OCI-LY1 (cell line): ENCODE data around the gene LOXL3.

Experiments
- H2AFZ ChIP-seq: fragments of 200-600 bp; sonication (generic), shearing (Covaris generic); 2 replicates; pipeline ENCODE4 v1.6.0; 2014; ENCODE audit warnings: antibody characterized with exemption, mild to moderate bottlenecking, low read length
- H3F3A ChIP-seq: fragments of 200-600 bp; sonication (generic), shearing (Covaris generic); 2 replicates; pipeline ENCODE4 v1.6.0; 2014; ENCODE audit warnings: mild to moderate bottlenecking, antibody characterized with exemption, low read length, moderate library complexity; ENCODE audit not compliant: insufficient read depth
- H3K27ac ChIP-seq: fragments of 200-600 bp; sonication (generic); 2 replicates; pipeline ENCODE4 v1.5.1; 2014; ENCODE audit warnings: low read length, mixed run types, mild to moderate bottlenecking, low read depth; ENCODE audit not compliant: poor library complexity, severe bottlenecking
- H3K27me3 ChIP-seq: fragments of 200-600 bp; sonication (generic); 2 replicates; pipeline ENCODE4 v1.6.0; 2014; ENCODE audit warnings: antibody characterized with exemption, mild to moderate bottlenecking, low read length, moderate library complexity; ENCODE audit not compliant: insufficient read depth
- H3K36me3 ChIP-seq: fragments of 200-600 bp; sonication (generic); 2 replicates; pipeline ENCODE4 v1.6.1; 2014; ENCODE audit warnings: mild to moderate bottlenecking, antibody characterized with exemption, low read length, moderate library complexity, mixed read lengths; ENCODE audit not compliant: insufficient read depth
- H3K4me1 ChIP-seq: fragments of 200-600 bp; sonication (generic); 2 replicates; pipeline ENCODE4 v1.5.1; 2014; ENCODE audit warnings: mild to moderate bottlenecking, low read length, moderate library complexity; ENCODE audit not compliant: insufficient read depth, severe bottlenecking
- H3K4me2 ChIP-seq: fragments of 200-600 bp; sonication (generic), shearing (Covaris generic); 2 replicates; pipeline ENCODE4 v1.6.1; 2014; ENCODE audit warnings: low read length
- H3K4me3 ChIP-seq: fragments of 200-600 bp; sonication (generic); 2 replicates; pipeline ENCODE4 v1.5.1; 2014; ENCODE audit warnings: low read length, low read depth, mild to moderate bottlenecking, mixed read lengths; ENCODE audit not compliant: poor library complexity, severe bottlenecking
- H3K79me2 ChIP-seq: fragments of 200-600 bp; shearing (Covaris generic); 2 replicates; pipeline ENCODE4 v1.6.1; 2016; ENCODE audit warnings: mixed run types, low read length, mixed read lengths; ENCODE audit not compliant: insufficient read depth
- H3K9ac ChIP-seq: fragments of 200-600 bp; sonication (generic), shearing (Covaris generic); 2 replicates; pipeline ENCODE4 v1.6.1; 2014; ENCODE audit warnings: mild to moderate bottlenecking, low read length, mixed read lengths
- H3K9me2 ChIP-seq: fragments of 200-600 bp; sonication (generic), shearing (Covaris generic); 2 replicates; pipeline ENCODE4 v1.6.1; 2014; ENCODE audit warnings: low read depth, mild to moderate bottlenecking, low read length, mixed read lengths
- H3K9me3 ChIP-seq: fragments of 200-600 bp; shearing (Covaris generic); 2 replicates; pipeline ENCODE4 v1.6.1; 2014; ENCODE audit warnings: low read length, mixed read lengths
- H4K20me1 ChIP-seq: fragments of 200-600 bp; sonication (generic), shearing (Covaris generic); 2 replicates; pipeline ENCODE4 v1.6.0; 2016; ENCODE audit warnings: mild to moderate bottlenecking, low read length; ENCODE audit not compliant: insufficient read depth
- EZH2 ChIP-seq: fragments of 200-600 bp; sonication (generic), shearing (Covaris generic); IDR thresholded peaks from 2 replicates; pipeline ENCODE4 v1.8.0; 2017; ENCODE audit warnings: borderline replicate concordance, mixed run types, mild to moderate bottlenecking, antibody characterized with exemption, low read length, moderate library complexity, mixed read lengths
- TF ChIP-seq, protein P1 (sequence below): fragments of 200-600 bp; sonication (generic), shearing (Covaris generic); IDR thresholded peaks from 2 replicates; pipeline ENCODE4 v1.5.1; 2017; ENCODE audit warnings: mild to moderate bottlenecking, antibody characterized with exemption, low read length, moderate library complexity, mixed read lengths

LOXL3 gene

DNA sequence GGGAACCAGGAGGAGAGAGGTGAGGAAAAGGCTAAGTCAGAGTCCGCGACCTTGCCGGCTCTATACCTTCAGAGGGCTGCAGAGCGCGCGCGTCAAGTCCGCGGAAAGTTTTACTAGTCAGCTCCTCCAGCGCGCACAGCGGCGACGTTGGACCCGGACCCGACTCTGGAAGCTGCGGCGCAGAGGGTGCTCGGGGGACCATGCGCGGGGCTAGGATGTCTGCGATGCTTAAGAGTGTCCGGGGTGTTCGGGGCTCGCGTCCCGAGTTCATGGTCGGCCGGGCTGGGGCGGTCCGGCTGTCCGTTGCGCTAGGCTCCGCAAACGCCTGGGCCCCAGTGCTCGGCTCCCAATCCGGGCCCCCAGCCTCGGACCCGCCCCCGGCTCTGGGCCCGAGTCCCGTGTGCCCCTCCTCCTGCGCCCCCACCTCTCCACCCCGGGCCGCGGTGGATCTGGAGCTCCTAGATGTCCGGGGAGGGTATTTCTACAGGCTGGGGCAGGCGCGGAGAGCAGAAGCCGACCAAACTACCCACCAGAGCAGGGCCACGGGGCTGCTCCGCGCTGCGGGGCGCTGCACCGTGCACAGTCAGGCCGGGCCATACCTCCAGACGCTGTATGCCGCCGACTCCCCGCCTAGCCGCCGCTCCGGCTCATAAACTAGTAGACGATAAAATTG is 54.3 kb downstream of the LOXL3 start, which contains the start of gene LBX2:
TSS of gene LBX2 (minus strand) at position 337 of the 673 bp plus-strand sequence. CDS start at position 271, 66 bp downstream.
- H2AFZ ChIP-seq = no peak within 1 kb of the TSS
- peaks cover 25% of the 10 kb centered on the region; the same call in 1 of the 2 replicates for H3K27me3 ChIP-seq
- H3K27ac ChIP-seq = no peak within 1 kb of the TSS
- peaks cover 15% of the 10 kb centered on the region for H3K4me1 ChIP-seq
- no peaks in the 10 kb centered on the region; the same call in 1 of the 2 replicates for H3K36me3 ChIP-seq
- no peak for TF ChIP-seq EZH2
- TF ChIP-seq, protein P1, sequence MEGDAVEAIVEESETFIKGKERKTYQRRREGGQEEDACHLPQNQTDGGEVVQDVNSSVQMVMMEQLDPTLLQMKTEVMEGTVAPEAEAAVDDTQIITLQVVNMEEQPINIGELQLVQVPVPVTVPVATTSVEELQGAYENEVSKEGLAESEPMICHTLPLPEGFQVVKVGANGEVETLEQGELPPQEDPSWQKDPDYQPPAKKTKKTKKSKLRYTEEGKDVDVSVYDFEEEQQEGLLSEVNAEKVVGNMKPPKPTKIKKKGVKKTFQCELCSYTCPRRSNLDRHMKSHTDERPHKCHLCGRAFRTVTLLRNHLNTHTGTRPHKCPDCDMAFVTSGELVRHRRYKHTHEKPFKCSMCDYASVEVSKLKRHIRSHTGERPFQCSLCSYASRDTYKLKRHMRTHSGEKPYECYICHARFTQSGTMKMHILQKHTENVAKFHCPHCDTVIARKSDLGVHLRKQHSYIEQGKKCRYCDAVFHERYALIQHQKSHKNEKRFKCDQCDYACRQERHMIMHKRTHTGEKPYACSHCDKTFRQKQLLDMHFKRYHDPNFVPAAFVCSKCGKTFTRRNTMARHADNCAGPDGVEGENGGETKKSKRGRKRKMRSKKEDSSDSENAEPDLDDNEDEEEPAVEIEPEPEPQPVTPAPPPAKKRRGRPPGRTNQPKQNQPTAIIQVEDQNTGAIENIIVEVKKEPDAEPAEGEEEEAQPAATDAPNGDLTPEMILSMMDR = no peak
- H3K79me2 ChIP-seq = no peaks in the 10 kb centered on the region
- H3K9me3 ChIP-seq = no peaks in the 10 kb centered on the region
- no peaks in the 10 kb centered on the region for H4K20me1 ChIP-seq
- H3K9ac ChIP-seq = no peak within 1 kb of the TSS
- no peaks in the 10 kb centered on the region for H3K9me2 ChIP-seq
- peak within 1 kb of the TSS; percentile 60; the same call in 1 of the 2 replicates for H3K4me2 ChIP-seq
- H3F3A ChIP-seq = no peaks in the 10 kb centered on the region
- peak within 1 kb of the TSS; percentile 45 for H3K4me3 ChIP-seq

DNA sequence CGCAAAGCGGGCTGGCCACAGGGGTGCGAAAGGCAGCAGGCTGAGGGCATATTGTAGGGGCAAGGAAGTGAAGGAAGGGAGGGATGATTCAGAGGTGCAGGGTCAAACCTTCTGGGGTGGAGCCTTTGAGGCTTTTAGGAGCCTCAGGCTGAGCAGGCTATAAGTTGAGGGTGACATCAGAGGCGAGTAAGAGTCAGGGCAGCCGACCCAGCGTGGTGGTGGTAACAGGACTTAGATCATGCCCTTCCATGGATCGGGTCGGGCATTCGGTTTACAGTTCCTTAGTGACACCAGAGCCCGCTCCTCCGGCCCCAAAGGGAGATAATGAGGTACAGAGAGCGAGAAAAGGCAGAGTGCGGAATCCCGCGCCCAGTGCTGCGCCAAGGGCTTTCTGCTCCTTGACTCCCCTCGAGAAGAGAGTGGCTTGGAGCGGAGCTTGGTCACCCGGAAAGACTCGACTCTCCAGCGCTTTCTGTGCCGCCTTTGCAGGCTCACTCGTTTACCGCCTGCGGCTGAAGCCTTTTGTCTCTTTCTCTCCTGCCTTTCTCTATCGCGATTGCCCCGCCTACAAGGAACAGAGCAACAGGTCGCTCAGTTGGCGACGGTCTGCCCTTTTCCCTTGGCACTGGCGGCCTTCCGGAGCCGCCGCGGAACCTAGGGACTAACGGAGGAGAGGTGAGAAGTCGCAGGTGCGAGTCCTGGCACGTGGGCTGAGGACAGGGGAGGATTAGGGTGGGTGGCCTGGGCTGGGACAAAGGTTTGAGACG is 55.1 kb downstream of the LOXL3 start:
- H3K4me3 ChIP-seq = peak overlapping the region; percentile 45
- H3K4me2 ChIP-seq = peak overlapping the region; percentile 60

DNA sequence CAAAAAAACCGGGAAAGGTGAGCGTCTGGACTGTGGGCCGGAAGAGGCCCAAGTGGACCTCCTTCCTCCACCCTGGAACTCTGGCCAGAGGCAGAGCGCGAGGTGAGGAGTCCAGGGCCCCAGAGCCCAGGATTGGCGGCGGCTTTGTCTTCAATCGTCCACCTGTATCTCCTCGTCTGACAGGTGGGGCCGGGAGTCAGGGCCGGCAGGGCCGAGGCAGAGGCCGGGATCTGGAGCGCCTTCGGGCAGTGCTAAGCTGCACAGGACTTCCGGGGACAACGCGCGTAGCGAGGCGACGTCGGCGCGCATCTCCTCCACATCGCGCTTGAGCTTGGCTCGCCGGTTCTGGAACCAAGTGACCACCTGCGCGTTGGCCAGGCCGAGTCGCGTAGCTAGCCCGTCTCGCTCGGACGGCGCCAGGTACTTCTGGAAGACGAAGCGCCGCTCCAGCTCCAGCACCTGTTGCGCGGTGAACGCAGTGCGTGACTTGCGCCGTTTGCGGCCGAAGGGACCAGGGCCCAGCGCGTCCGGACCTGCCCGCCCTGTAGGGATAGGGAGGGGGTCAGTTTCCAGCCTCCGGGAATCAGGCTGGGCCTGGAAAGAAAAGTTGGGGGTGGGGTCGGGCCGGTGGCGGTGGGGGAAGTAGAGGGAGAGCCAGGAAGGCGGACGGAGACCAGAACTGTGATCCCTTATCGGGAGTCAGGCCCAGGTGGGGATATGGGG is 55.8 kb downstream of the LOXL3 start:
- Histone ChIP-seq H3F3A (no peaks in the 10 kb centered on the region), H3K27me3 (peaks cover 22% of the 10 kb centered on the region; the same call in 1 of the 2 replicates), H3K79me2 (no peaks in the 10 kb centered on the region), H3K9ac (no peak overlapping the region; the same call in 1 of the 2 replicates), H3K4me3 (peak overlapping the region; percentile 45), H3K9me3 (no peaks in the 10 kb centered on the region), H2AFZ (no peak overlapping the region), H3K36me3 (peaks cover 11% of the 10 kb centered on the region), H3K4me2 (peak overlapping the region; percentile 60), H3K9me2 (no peaks in the 10 kb centered on the region), H3K4me1 (peaks cover 7% of the 10 kb centered on the region), H4K20me1 (no peaks in the 10 kb centered on the region), H3K27ac (no peak overlapping the region)
- TF ChIP-seq EZH2 = no peak
- TF ChIP-seq, protein P1 = no peak

More for the DNA sequence above, 55.1 kb downstream of the LOXL3 start:
- H3K79me2 ChIP-seq = no peaks in the 10 kb centered on the region
- H3K27ac ChIP-seq = no peak overlapping the region
- H3K9me2 ChIP-seq = no peaks in the 10 kb centered on the region
- H3K9me3 ChIP-seq = no peaks in the 10 kb centered on the region
- H4K20me1 ChIP-seq = no peaks in the 10 kb centered on the region
- no peaks in the 10 kb centered on the region for H3F3A ChIP-seq
- peaks cover 3% of the 10 kb centered on the region for H3K36me3 ChIP-seq
- H2AFZ ChIP-seq = no peak overlapping the region
- no peak for TF ChIP-seq EZH2
- TF ChIP-seq, protein P1 = no peak
- H3K4me1 ChIP-seq = peaks cover 15% of the 10 kb centered on the region
- peaks cover 25% of the 10 kb centered on the region; the same call in 1 of the 2 replicates for H3K27me3 ChIP-seq
- no peak overlapping the region for H3K9ac ChIP-seq
